ENCODE results near the gene TTLL5.

DNA sequence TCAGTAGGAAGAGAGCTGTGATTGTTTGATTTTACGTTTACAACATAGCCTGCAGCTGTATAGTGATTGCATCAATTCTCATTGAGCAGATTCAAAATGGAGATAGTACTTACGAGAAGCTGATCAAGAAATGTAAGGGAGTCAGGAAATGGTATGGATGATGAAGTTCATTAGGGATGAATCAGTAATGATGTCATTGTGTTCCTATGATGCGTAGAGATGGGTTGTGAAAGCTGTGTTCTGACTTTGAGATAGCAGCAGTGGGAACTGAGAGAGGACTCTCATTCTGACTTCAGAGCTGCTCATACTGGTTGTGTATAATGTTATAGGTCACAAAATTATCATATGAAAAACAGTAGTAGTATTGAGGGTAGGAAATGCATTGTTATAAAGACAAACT is 44.0 kb downstream of the TTLL5 start:
- TF ChIP-seq, protein P1, sequence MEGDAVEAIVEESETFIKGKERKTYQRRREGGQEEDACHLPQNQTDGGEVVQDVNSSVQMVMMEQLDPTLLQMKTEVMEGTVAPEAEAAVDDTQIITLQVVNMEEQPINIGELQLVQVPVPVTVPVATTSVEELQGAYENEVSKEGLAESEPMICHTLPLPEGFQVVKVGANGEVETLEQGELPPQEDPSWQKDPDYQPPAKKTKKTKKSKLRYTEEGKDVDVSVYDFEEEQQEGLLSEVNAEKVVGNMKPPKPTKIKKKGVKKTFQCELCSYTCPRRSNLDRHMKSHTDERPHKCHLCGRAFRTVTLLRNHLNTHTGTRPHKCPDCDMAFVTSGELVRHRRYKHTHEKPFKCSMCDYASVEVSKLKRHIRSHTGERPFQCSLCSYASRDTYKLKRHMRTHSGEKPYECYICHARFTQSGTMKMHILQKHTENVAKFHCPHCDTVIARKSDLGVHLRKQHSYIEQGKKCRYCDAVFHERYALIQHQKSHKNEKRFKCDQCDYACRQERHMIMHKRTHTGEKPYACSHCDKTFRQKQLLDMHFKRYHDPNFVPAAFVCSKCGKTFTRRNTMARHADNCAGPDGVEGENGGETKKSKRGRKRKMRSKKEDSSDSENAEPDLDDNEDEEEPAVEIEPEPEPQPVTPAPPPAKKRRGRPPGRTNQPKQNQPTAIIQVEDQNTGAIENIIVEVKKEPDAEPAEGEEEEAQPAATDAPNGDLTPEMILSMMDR (IDR thresholded peaks at IDR 0.05; ENCODE audit: low read depth, low read length, poor library complexity, severe bottlenecking): no peak
- no peak for TF ChIP-seq EZH2phosphoT487 (IDR thresholded peaks at IDR 0.05; ENCODE audit: borderline replicate concordance, low read length)

Measured in DOHH2 (cell line).